Body of pancreas (tissue), 4 donors: ENCODE measurements around the gene PIK3R5. TPM values are rescaled to one million over a fixed set of nuclear protein-coding genes. Genes with fewer than 3 reads are reported as not detected.
A peak's percentile ranks its signal among the peaks of the same experiment; 100 is the strongest.

Experiments used
- ATAC-seq: fragments of 150-250 bp; one replicate; pipeline ENCODE4 v1.9.1; 2016
- DNase-seq, 4 donors: peaks; one replicate each; pipeline ENCODE4 v3.0.0-alpha.2; 2019
- H3K27ac ChIP-seq, 4 donors: fragments of 200-600 bp; sonication (generic); 1 replicate in 3 of 4; 2 replicates in 1 of 4; pipeline versions ENCODE4 v1.5.1 to v1.6.1; 2016 to 2019; ENCODE audit warnings: mild to moderate bottlenecking in 1 of 4, mixed read lengths in 1 of 4, moderate library complexity in 1 of 4
- H3K27me3 ChIP-seq, 2 donors: fragments of 200-600 bp; sonication (generic); one replicate each; pipeline ENCODE4 v1.6.0; 2016; ENCODE audit warnings: mild to moderate bottlenecking in 1 of 2
- H3K36me3 ChIP-seq, 2 donors: fragments of 200-600 bp; sonication (generic); replicated peaks in 1 of 2; 2 replicates each; pipeline ENCODE4 v1.5.1; 2016; ENCODE audit warnings: low read depth in 2 of 2; ENCODE audit not compliant: insufficient read depth in 1 of 2
- H3K4me1 ChIP-seq: fragments of 200-600 bp; sonication (generic); one replicate; pipeline ENCODE4 v1.6.0; 2016
- H3K4me3 ChIP-seq, 2 donors: fragments of 200-600 bp; sonication (generic); 1 replicate in 1 of 2; 2 replicates in 1 of 2; pipeline ENCODE4 v1.5.1; 2016 to 2019
- H3K9me3 ChIP-seq, 3 donors: fragments of 200-600 bp; sonication (generic); 1 replicate in 2 of 3; 2 replicates in 1 of 3; pipeline ENCODE4 v1.5.1; 2016
- CTCF ChIP-seq, 7 experiments: fragments of 450-650 bp in 4 of 7; fragments of 200-600 bp in 3 of 7; sonication (generic) in 3 of 7; IDR thresholded peaks; one replicate each; pipeline ENCODE4 v1.5.1; 2016 to 2019; ENCODE audit warnings: antibody characterized with exemption in 7 of 7
- POLR2A ChIP-seq, 3 donors: fragments of 450-650 bp; IDR thresholded peaks; one replicate each; pipeline ENCODE4 v1.6.1; 2016; ENCODE audit warnings: antibody characterized with exemption in 3 of 3, mild to moderate bottlenecking in 2 of 3
- WGBS, 2 donors: methylation state at CpG; one replicate each; pipeline ENCODE4 v1.1.5; 2017; 5-methylcytosine and 5-hydroxymethylcytosine counted together
- intact Hi-C: fragments of 100-400 bp; cut with DNase I; formaldehyde crosslinking; loops from one replicate; pipeline ENCODE4 v1.15.1; 2023
- total RNA-seq, 2 donors: library from RNA; depleted of rRNA; stranded (reverse); fragments of >200 nt; gene quantifications; one replicate each; pipeline ENCODE4 v1.1.0, GENCODE V29; 2016

Gene PIK3R5
- total RNA-seq, 2 donors from 2014 or later = 4.6 to 4.7 TPM

DNA sequence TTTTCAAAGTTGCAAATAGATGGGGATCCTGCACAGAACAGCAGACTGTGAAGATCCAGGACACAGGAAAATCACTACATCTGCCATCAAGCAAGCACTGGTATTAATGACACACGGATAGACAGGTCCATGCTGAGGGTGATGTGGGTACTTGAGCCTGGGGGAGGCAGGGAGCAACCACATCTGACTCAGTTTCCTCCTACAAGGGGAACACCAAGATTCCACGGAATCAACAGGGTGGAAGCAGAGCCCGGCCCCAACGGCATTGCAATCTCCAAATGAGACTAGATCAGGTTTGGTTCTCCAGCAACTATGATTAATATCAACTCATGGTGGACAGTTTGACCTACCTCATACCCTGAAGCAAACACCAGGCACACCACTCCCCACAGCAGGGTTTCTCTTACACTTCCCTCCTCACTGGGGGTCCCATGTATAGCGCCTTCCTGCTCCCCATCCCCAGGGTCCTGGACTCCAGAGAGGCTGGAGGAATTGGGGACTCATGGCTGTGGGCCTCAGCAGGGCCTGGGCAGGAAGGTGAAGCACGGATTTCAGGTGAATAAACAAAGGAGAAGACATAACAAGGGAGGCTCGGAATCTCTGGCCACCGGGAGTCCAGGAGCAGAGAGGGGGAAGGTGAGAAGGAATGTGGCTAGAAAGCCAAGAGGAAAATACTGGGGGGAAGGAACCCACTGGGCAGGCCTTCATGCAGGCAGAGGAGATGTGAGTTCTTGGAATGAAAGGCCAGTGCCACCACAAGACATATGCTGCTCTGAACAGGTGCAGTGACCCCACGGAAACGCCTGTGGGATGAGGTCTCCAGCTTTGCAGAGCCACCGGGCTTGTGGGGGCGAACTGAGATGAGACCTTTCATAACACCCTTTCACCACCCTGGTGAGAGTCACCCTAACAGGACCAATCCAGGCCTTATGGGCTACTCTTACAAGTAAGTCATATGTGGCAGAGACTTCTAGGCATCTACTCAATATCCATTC is 68.6 kb downstream of the PIK3R5 start:
- Histone ChIP-seq H3K4me3 (no peak overlapping the region), H3K36me3 (no peaks in the 10 kb centered on the region), H3K27ac (no peak overlapping the region), H3K9me3 (no peaks in the 10 kb centered on the region), H3K4me1 (no peaks in the 10 kb centered on the region), H3K27me3 (no peaks in the 10 kb centered on the region)
- TF ChIP-seq POLR2A (IDR thresholded peaks at IDR 0.05) (no peak), CTCF (IDR thresholded peaks at IDR 0.05) (no peak)
- 48 to 59% methylated on average over 9 to 12 of the region's 12 CpGs for WGBS, 2 donors
- DNase-seq (no peak), ATAC-seq (no peak)
- intact Hi-C loops = no loop called here

- Histone ChIP-seq H3K36me3 (no peaks in the 10 kb centered on the region), H3K4me3 (no peak overlapping the region), H3K27ac (no peak overlapping the region), H3K27me3 (no peaks in the 10 kb centered on the region), H3K9me3 (no peaks in the 10 kb centered on the region), H3K4me1 (no peaks in the 10 kb centered on the region)
- intact Hi-C loops = no loop called here
- no peak for ATAC-seq
- WGBS, 2 donors = 63 to 65% methylated on average over 3 of the region's 3 CpGs
- DNase-seq = no peak
- TF ChIP-seq POLR2A (IDR thresholded peaks at IDR 0.05) = no peak
- TF ChIP-seq CTCF (IDR thresholded peaks at IDR 0.05) = no peak
Observed at GRCh38 chr17:8896087-8896486, 69.4 kb downstream of the PIK3R5 start.

DNA sequence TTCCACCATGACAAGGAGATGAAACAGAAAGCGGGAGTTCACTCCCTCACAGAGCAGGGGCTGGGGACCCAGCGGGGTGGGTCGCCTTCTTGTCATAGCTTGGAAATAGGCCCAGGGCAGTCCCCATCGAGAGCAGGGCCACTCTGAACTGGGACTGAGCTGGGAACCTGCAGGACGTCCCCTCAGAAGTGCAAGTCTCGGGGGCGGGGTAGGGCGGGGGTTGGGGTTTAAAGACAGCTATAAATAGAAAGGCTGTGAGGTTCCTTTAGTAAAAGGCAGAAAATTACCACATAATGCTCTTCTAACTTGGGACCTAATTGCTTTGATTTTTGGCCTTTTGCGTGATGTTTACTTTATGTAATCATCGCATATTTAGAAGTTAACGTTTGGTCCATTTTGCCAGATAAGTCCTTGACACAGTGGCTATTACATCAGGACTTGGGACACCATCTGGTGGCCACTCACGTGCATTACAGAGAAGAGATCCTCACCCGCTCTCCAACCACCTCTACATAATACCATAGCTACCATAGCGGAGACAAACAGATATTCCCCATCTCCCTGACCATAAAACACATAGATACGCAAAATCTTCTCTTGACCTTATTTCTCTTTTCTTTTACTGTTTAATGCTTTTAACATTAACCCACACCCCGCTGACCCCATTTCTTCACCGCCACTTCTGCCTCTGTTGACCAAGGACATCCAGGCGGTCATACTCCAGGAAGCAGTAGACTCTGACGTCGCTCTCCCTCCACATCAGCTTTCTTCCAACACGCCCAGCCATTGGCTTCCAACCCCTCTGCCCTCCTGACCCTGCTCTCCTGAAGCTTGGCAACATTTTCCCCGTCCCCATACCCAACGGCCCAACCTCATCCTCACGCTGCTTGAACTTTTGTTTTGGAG is 70.6 kb downstream of the PIK3R5 start:
- ATAC-seq (peak; percentile 87), DNase-seq (peak; percentile 66 to 80 (median 72))
- H3K4me3 ChIP-seq = no peak overlapping the region
- TF ChIP-seq POLR2A (IDR thresholded peaks at IDR 0.05) (no peak), CTCF (IDR thresholded peaks at IDR 0.05) (peak; percentile 44 to 87 (median 77))
- 36 to 43% methylated on average over 24 of the region's 24 CpGs for WGBS, 2 donors
- no peaks in the 10 kb centered on the region for H3K36me3 ChIP-seq
- no peaks in the 10 kb centered on the region for H3K4me1 ChIP-seq
- intact Hi-C loops = no loop called here
- no peaks in the 10 kb centered on the region for H3K9me3 ChIP-seq
- H3K27me3 ChIP-seq = no peaks in the 10 kb centered on the region
- H3K27ac ChIP-seq = no peak overlapping the region

DNA sequence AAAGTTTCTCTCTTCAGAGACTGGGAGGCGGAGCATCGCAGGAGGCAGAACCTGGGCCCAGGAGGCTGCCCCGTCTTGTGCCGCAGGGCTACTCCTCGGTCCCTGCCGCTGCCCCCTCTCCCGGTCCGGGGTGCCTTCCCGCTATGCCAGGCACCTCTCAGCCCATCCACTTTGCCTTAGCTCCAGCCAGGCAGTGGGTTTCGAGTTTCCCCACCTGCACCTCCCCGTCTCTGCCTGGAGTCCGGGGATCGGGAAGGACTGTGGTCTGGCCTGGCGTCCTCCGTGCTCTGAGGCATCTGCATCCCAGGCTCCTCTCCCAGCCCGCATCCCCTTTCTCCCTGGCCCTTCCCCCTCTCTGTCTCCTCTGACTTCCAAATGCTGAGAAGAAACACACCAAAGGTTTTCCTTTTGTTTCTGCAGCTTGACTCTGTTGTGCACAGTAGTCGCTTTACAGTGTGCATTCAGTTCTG is 71.3 kb downstream of the PIK3R5 start:
- 52 to 56% methylated on average over 7 to 17 of the region's 17 CpGs for WGBS, 2 donors
- no peak for ATAC-seq
- Histone ChIP-seq H3K4me3 (no peak overlapping the region), H3K36me3 (no peaks in the 10 kb centered on the region), H3K27me3 (no peaks in the 10 kb centered on the region), H3K9me3 (no peaks in the 10 kb centered on the region), H3K4me1 (no peaks in the 10 kb centered on the region), H3K27ac (no peak overlapping the region)
- intact Hi-C loops = no loop called here
- no peak for TF ChIP-seq POLR2A (IDR thresholded peaks at IDR 0.05)
- no peak for TF ChIP-seq CTCF (IDR thresholded peaks at IDR 0.05)
- no peak for DNase-seq
